OCI-LY7 (cell line): ENCODE results near the gene TPCN2. TPM values are rescaled to one million over a fixed set of nuclear protein-coding genes. Genes with fewer than 3 reads are reported as not detected.

ENCODE experiments used
- BruUV-seq: library from RNA; stranded (reverse); fragments of 400-500 nt; replicated peaks from 2 replicates; lab custom pipeline; 2021; lab: Mats Ljungman, UMichigan
- CTCF ChIA-PET: fragments of 300-600 bp; sonication (Branson Sonifier 250); formaldehyde crosslinking; loops from one replicate; lab custom pipeline; 2022; ENCODE audit warnings: antibody characterized with exemption; ENCODE audit not compliant: unreplicated experiment; lab: Charles Lee
- POLR2A ChIA-PET: fragments of 300-600 bp; sonication (Branson Sonifier 250); formaldehyde crosslinking; loops from one replicate; lab custom pipeline; 2022; ENCODE audit warnings: antibody characterized with exemption; lab: Charles Lee
- DNase-seq: peaks from one replicate; pipeline ENCODE4 v3.0.0-alpha.2; 2015; ENCODE audit warnings: low spot score
- H2AFZ ChIP-seq: fragments of 200-600 bp; sonication (generic), shearing (Covaris generic); 2 replicates; pipeline ENCODE4 v1.6.1; 2014; ENCODE audit warnings: mild to moderate bottlenecking, antibody characterized with exemption, low read length, moderate library complexity
- H3K27ac ChIP-seq: fragments of 200-600 bp; sonication (generic); 2 replicates; pipeline ENCODE4 v1.5.1; 2014; ENCODE audit warnings: mixed run types, low read depth, mild to moderate bottlenecking, moderate library complexity, low read length, inconsistent platforms; ENCODE audit not compliant: poor library complexity, severe bottlenecking
- H3K36me3 ChIP-seq: fragments of 200-600 bp; sonication (generic); 2 replicates; pipeline ENCODE4 v1.6.1; 2014; ENCODE audit warnings: mild to moderate bottlenecking, antibody characterized with exemption, low read length, moderate library complexity, mixed read lengths; ENCODE audit not compliant: insufficient read depth
- H3K4me1 ChIP-seq: fragments of 200-600 bp; sonication (generic); 2 replicates; pipeline ENCODE4 v1.5.1; 2014; ENCODE audit warnings: mild to moderate bottlenecking, low read length; ENCODE audit not compliant: insufficient read depth, poor library complexity, severe bottlenecking
- H3K4me2 ChIP-seq: fragments of 200-600 bp; sonication (generic); 2 replicates; pipeline ENCODE4 v1.6.1; 2014; ENCODE audit warnings: mild to moderate bottlenecking, low read length
- H3K4me3 ChIP-seq: fragments of 200-600 bp; sonication (generic); 2 replicates; pipeline ENCODE4 v1.5.1; 2014; ENCODE audit warnings: mild to moderate bottlenecking, low read depth, low read length; ENCODE audit not compliant: poor library complexity, severe bottlenecking
- H3K79me2 ChIP-seq: fragments of 200-600 bp; sonication (generic); 2 replicates; pipeline ENCODE4 v1.6.1; 2016; ENCODE audit warnings: low read depth, mild to moderate bottlenecking, low read length, moderate library complexity, mixed read lengths; ENCODE audit not compliant: insufficient read depth
- H3K9me2 ChIP-seq: fragments of 200-600 bp; sonication (generic); 2 replicates; pipeline ENCODE4 v1.6.1; 2016; ENCODE audit warnings: mild to moderate bottlenecking, low read length, mixed read lengths; ENCODE audit not compliant: insufficient read depth
- H3K9me3 ChIP-seq: fragments of 200-600 bp; sonication (generic); 2 replicates; pipeline ENCODE4 v1.6.1; 2014; ENCODE audit warnings: mild to moderate bottlenecking, mixed run types, low read length, mixed read lengths
- H4K20me1 ChIP-seq: fragments of 200-600 bp; sonication (generic); 2 replicates; pipeline ENCODE4 v1.6.1; 2014; ENCODE audit warnings: mild to moderate bottlenecking, antibody characterized with exemption, low read length, moderate library complexity, mixed read lengths; ENCODE audit not compliant: insufficient read depth
- CTCF ChIP-seq: fragments of 200-600 bp; sonication (generic); conservative IDR thresholded peaks from 2 replicates; pipeline ENCODE4 v1.5.1; 2014; ENCODE audit warnings: mild to moderate bottlenecking, antibody characterized with exemption, low read length, moderate library complexity, mixed read lengths
- EZH2phosphoT487 ChIP-seq: fragments of 200-600 bp; sonication (generic); IDR thresholded peaks from 2 replicates; pipeline ENCODE4 v1.6.1; 2018; ENCODE audit warnings: low read depth, borderline replicate concordance, mild to moderate bottlenecking, mixed run types, antibody characterized with exemption, low read length, moderate library complexity, mixed read lengths
- intact Hi-C: fragments of 100-400 bp; cut with micrococcal nuclease; formaldehyde crosslinking; loops from one replicate; pipeline ENCODE4 v1.10.0; 2022; ENCODE audit not compliant: unreplicated experiment
- total RNA-seq, 2 experiments: library from RNA; depleted of rRNA in 1 of 2; stranded (reverse); fragments of >200 nt in 1 of 2; shearing (Covaris generic) in 1 of 2; gene quantifications; 2 replicates each; pipeline ENCODE4 v1.2.3, GENCODE V29; 2014 to 2022

Gene TPCN2
- total RNA-seq, 2 experiments from 2014 or later: 21.5 to 65.2 TPM

GRCh38 chr11:69101792-69102695, 53.3 kb downstream of the TPCN2 start:
- Histone ChIP-seq H3K9me3 (no peaks in the 10 kb centered on the region), H3K27ac (no peak overlapping the region), H3K4me1 (no peaks in the 10 kb centered on the region), H2AFZ (no peak overlapping the region), H4K20me1 (no peaks in the 10 kb centered on the region), H3K4me2 (no peak overlapping the region), H3K36me3 (no peaks in the 10 kb centered on the region), H3K4me3 (no peak overlapping the region), H3K9me2 (no peaks in the 10 kb centered on the region), H3K79me2 (no peaks in the 10 kb centered on the region)
- POLR2A ChIA-PET: no interaction called here
- no peak for DNase-seq
- no TSS peak for BruUV-seq
- no peak for TF ChIP-seq EZH2phosphoT487
- no peak for TF ChIP-seq CTCF
- CTCF ChIA-PET: interaction anchor here (0.6 kb wide), 1 partner anchor 192 kb away, joined by 4 read pairs; the partner anchor contains the start of gene MYEOV
- intact Hi-C loops: loop anchor here (1.0 kb wide), 3 partner anchors 190 to 568 kb away; no protein-coding TSS in a partner anchor

- H3K27ac ChIP-seq: no peak overlapping the region
- intact Hi-C loops: no loop called here
- TF ChIP-seq CTCF (no peak; the same call in 1 of the 2 replicates), EZH2phosphoT487 (no peak)
- no peak for DNase-seq
- H3K36me3 ChIP-seq: no peaks in the 10 kb centered on the region
- no peaks in the 10 kb centered on the region for H3K9me2 ChIP-seq
- H2AFZ ChIP-seq: no peak overlapping the region
- CTCF ChIA-PET: no interaction called here
- H4K20me1 ChIP-seq: no peaks in the 10 kb centered on the region
- no peak overlapping the region for H3K4me2 ChIP-seq
- H3K79me2 ChIP-seq: no peaks in the 10 kb centered on the region
- H3K4me3 ChIP-seq: no peak overlapping the region
- no peaks in the 10 kb centered on the region for H3K4me1 ChIP-seq
- POLR2A ChIA-PET: interaction anchor here (0.5 kb wide), 1 partner anchor 24 kb away, joined by 3 read pairs; no protein-coding TSS in a partner anchor
- no peaks in the 10 kb centered on the region for H3K9me3 ChIP-seq
- BruUV-seq: no TSS peak
Measured at GRCh38 chr11:69102732-69103615, 54.2 kb downstream of the TPCN2 start.
